A549 (cell line): ENCODE measurements around the gene SLC2A5. TPM values are rescaled to one million over a fixed set of nuclear protein-coding genes. Genes with fewer than 3 reads are reported as not detected.
A peak's percentile ranks its signal among the peaks of the same experiment; 100 is the strongest.

Experiments
- ATAC-seq, 2 experiments: fragments of 200-7000 bp in 1 of 2; fragments of >200 bp in 1 of 2; cut with Nextera tagmentation in 1 of 2; cut with Tn5 transposase in 1 of 2; 3 replicates each; pipeline versions ENCODE4 v1.8.0 to v1.9.1; 2018 to 2020; ENCODE audit warnings: mild to moderate bottlenecking in 1 of 2, moderate library complexity in 1 of 2
- CTCF ChIA-PET: fragments of 300-600 bp; sonication (Branson Sonifier 250); formaldehyde crosslinking; extraction: SDS; loops from one replicate; lab custom pipeline; 2021; ENCODE audit warnings: antibody characterized with exemption, inconsistent platforms; lab: Yijun Ruan, JAX
- POLR2A ChIA-PET: fragments of 350-600 bp; formaldehyde crosslinking; extraction: SDS; loops from one replicate; lab custom pipeline; 2021; ENCODE audit warnings: antibody characterized with exemption, inconsistent platforms; lab: Yijun Ruan, JAX
- DNase-seq, 2 experiments: peaks; one replicate each; pipeline versions ENCODE4 v3.0.0 to v3.0.0-alpha.2; 2011 to 2016; ENCODE audit warnings: low read depth in 1 of 2, low spot score in 1 of 2
- FAIRE-seq: peaks from 2 replicates; lab custom pipeline; 2011; peaks lifted over from hg19 to GRCh38; lab: Jason Lieb, UNC
- H3K27ac ChIP-seq, 2 experiments: fragments of >200 bp; sonication (Bioruptor Twin); formaldehyde crosslinking; 3 replicates each; pipeline ENCODE4 v1.5.1; 2016 to 2017
- H3K4me1 ChIP-seq: fragments of >200 bp; sonication (Bioruptor Twin); formaldehyde crosslinking; 3 replicates; pipeline ENCODE4 v1.6.1; 2016
- H3K4me2 ChIP-seq: fragments of >200 bp; sonication (Bioruptor Twin); formaldehyde crosslinking; 3 replicates; pipeline ENCODE4 v1.6.1; 2016
- H3K4me3 ChIP-seq: fragments of >200 bp; sonication (Bioruptor Twin); formaldehyde crosslinking; 3 replicates; pipeline ENCODE4 v1.5.1; 2016
- H3K9me3 ChIP-seq: fragments of >200 bp; sonication (Bioruptor Twin); formaldehyde crosslinking; 3 replicates; pipeline ENCODE4 v1.6.1; 2016
- EHF ChIP-seq: fragments of 250-450 bp; sonication (Bioruptor Pico); IDR thresholded peaks from 2 replicates; pipeline ENCODE4 v1.5.0; 2020; ENCODE audit warnings: mild to moderate bottlenecking
- EHMT2 ChIP-seq: fragments of 200-600 bp; sonication (generic); IDR thresholded peaks from 2 replicates; pipeline ENCODE4 v1.6.1; 2016; ENCODE audit warnings: antibody characterized with exemption, low read depth, mild to moderate bottlenecking, moderate library complexity
- ESRRA ChIP-seq: fragments of 150-350 bp; IDR thresholded peaks from 2 replicates; pipeline ENCODE4 v1.6.1; 2014; ENCODE audit warnings: mild to moderate bottlenecking, low read length, borderline replicate concordance
- FOSL2 ChIP-seq, 2 experiments: fragments of 450-650 bp in 1 of 2; fragments of >200 bp in 1 of 2; sonication (Bioruptor Twin) in 1 of 2; formaldehyde crosslinking; IDR thresholded peaks; 2 replicates each; pipeline versions ENCODE4 v1.5.0 to v1.6.1; 2016 to 2020; ENCODE audit warnings: mild to moderate bottlenecking in 1 of 2, moderate library complexity in 1 of 2
- GATA3 ChIP-seq: IDR thresholded peaks from 2 replicates; pipeline ENCODE4 v1.6.1; 2012; ENCODE audit warnings: borderline replicate concordance
- HDAC2 ChIP-seq: fragments of 200-600 bp; sonication (generic); IDR thresholded peaks from 2 replicates; pipeline ENCODE4 v1.6.1; 2016
- HEYL ChIP-seq: fragments of 250-450 bp; sonication (Bioruptor Pico); IDR thresholded peaks from 2 replicates; pipeline ENCODE4 v1.8.0; 2021; ENCODE audit warnings: mild to moderate bottlenecking, moderate library complexity
- HOXB13 ChIP-seq: fragments of 250-450 bp; sonication (Bioruptor Pico); IDR thresholded peaks from 2 replicates; pipeline ENCODE4 v1.5.0; 2020; ENCODE audit warnings: low read depth, mild to moderate bottlenecking, moderate library complexity
- JUN ChIP-seq, 2 experiments: fragments of >200 bp; sonication (Bioruptor Twin); formaldehyde crosslinking; IDR thresholded peaks; 2 replicates in 1 of 2; 3 replicates in 1 of 2; pipeline ENCODE4 v1.6.1; 2016 to 2017
- KDM5A ChIP-seq: fragments of 200-600 bp; sonication (generic); IDR thresholded peaks from 2 replicates; pipeline ENCODE4 v1.6.1; 2016; ENCODE audit warnings: antibody characterized with exemption, mild to moderate bottlenecking
- NFE2L2 ChIP-seq: fragments of 150-350 bp; conservative IDR thresholded peaks from 2 replicates; pipeline ENCODE4 v1.6.1; 2014; ENCODE audit warnings: low read length
- PHF8 ChIP-seq: fragments of 200-600 bp; sonication (generic); IDR thresholded peaks from 2 replicates; pipeline ENCODE4 v1.6.1; 2016; ENCODE audit warnings: low read depth, mild to moderate bottlenecking, antibody characterized with exemption, moderate library complexity, borderline replicate concordance
- RAD21 ChIP-seq, 2 experiments: fragments of >200 bp in 1 of 2; sonication (Bioruptor Twin) in 1 of 2; formaldehyde crosslinking in 1 of 2; IDR thresholded peaks in 1 of 2; conservative IDR thresholded peaks in 1 of 2; 2 replicates in 1 of 2; 3 replicates in 1 of 2; pipeline ENCODE4 v1.6.1; 2012 to 2018; ENCODE audit warnings: inconsistent platforms in 1 of 2
- RARB ChIP-seq: fragments of 250-450 bp; sonication (Bioruptor Pico); IDR thresholded peaks from 2 replicates; pipeline ENCODE4 v1.8.0; 2021; ENCODE audit warnings: mild to moderate bottlenecking, moderate library complexity
- RCOR1 ChIP-seq: fragments of 150-350 bp; IDR thresholded peaks from 2 replicates; pipeline ENCODE4 v1.6.1; 2014; ENCODE audit warnings: antibody characterized with exemption, low read length, low read depth
- RNF2 ChIP-seq: fragments of 200-600 bp; sonication (generic); IDR thresholded peaks from 2 replicates; pipeline ENCODE4 v1.6.1; 2016; ENCODE audit warnings: low read depth, mild to moderate bottlenecking, antibody characterized with exemption, moderate library complexity, borderline replicate concordance
- TP53 ChIP-seq: fragments of 250-450 bp; sonication (Bioruptor Pico); IDR thresholded peaks from 2 replicates; pipeline ENCODE4 v1.5.0; 2021; ENCODE audit warnings: mild to moderate bottlenecking, moderate library complexity
- WGBS: methylation state at CpG from one replicate; pipeline ENCODE4 v1.1.6; 2017; ENCODE audit errors: missing lambda C conversion rate; 5-methylcytosine and 5-hydroxymethylcytosine counted together
- polyA plus RNA-seq, 4 experiments: library from polyadenylated mRNA; depleted of rRNA in 3 of 4; stranded (reverse); fragments of >200 nt; fragmentation: RNase III in 1 of 4; extraction: RNeasy Plus Mini Kit Qiagen cat#74134 plus additional on column Dnase treatment in 1 of 4; gene quantifications; 2 replicates in 3 of 4; 3 replicates in 1 of 4; pipeline ENCODE4 v1.2.3, GENCODE V29; 2011 to 2017
- TF ChIP-seq, protein P1 (sequence below): fragments of 250-450 bp; sonication (Bioruptor Pico); IDR thresholded peaks from 2 replicates; pipeline ENCODE4 v1.5.0; 2021; ENCODE audit warnings: mild to moderate bottlenecking, moderate library complexity, borderline replicate concordance

Gene SLC2A5
- polyA plus RNA-seq, 2 of the 4 experiments (the other 2 are of a cell fraction): 0.12 to 0.19 TPM

DNA sequence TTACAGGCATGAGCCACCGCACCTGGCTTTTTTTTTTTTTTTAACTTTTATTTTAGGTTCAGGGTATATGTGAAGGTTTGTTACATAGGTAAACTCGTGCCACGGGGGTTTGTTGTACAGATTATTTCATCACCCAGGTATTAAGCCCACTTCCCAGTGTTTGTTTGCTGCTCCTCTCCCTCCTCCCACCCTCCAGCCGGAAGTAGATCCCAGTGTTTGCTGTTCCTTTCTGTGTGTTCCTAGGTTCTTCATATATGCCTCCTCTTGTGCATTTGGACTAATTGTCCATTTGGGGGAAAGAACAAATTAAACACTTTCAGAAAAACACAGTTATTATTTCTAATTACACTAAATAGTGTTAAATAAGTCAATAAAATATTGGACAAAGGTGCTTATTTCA, 42.1 kb downstream of the SLC2A5 start:
- no peak for DNase-seq
- H3K27ac ChIP-seq: no peak overlapping the region
- 58% methylated on average over 4 of the region's 4 CpGs for WGBS
- CTCF ChIA-PET: no interaction called here
- H3K4me3 ChIP-seq: no peak overlapping the region
- H3K4me1 ChIP-seq: no peaks in the 10 kb centered on the region
- TF ChIP-seq ESRRA: no peak
- TF ChIP-seq EHF (CRISPR knock-in tag): no peak
- TF ChIP-seq EHMT2: no peak
- no peak for TF ChIP-seq PHF8
- no peak for TF ChIP-seq RARB (CRISPR knock-in tag)
- TF ChIP-seq, protein P1, sequence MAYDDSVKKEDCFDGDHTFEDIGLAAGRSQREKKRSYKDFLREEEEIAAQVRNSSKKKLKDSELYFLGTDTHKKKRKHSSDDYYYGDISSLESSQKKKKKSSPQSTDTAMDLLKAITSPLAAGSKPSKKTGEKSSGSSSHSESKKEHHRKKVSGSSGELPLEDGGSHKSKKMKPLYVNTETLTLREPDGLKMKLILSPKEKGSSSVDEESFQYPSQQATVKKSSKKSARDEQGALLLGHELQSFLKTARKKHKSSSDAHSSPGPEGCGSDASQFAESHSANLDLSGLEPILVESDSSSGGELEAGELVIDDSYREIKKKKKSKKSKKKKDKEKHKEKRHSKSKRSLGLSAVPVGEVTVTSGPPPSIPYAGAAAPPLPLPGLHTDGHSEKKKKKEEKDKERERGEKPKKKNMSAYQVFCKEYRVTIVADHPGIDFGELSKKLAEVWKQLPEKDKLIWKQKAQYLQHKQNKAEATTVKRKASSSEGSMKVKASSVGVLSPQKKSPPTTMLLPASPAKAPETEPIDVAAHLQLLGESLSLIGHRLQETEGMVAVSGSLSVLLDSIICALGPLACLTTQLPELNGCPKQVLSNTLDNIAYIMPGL: no peak
- no peak for TF ChIP-seq FOSL2 (IDR thresholded peaks at IDR 0.05)
- TF ChIP-seq FOSL2 (CRISPR knock-in tag; IDR thresholded peaks at IDR 0.05): no peak
- no peak for TF ChIP-seq RAD21 (conservative IDR thresholded peaks at IDR 0.05 in 1 of 2, IDR thresholded peaks at IDR 0.05 in 1 of 2)
- no peak for TF ChIP-seq NFE2L2
- TF ChIP-seq HOXB13 (CRISPR knock-in tag): no peak
- no peak for TF ChIP-seq GATA3
- TF ChIP-seq RCOR1: no peak
- TF ChIP-seq KDM5A: no peak
- no peak for TF ChIP-seq TP53
- POLR2A ChIA-PET: no interaction called here
- no peak for FAIRE-seq
- ATAC-seq: no peak
- peaks cover 8% of the 10 kb centered on the region; the same call in 1 of the 3 replicates for H3K9me3 ChIP-seq
- H3K4me2 ChIP-seq: no peak overlapping the region

DNA sequence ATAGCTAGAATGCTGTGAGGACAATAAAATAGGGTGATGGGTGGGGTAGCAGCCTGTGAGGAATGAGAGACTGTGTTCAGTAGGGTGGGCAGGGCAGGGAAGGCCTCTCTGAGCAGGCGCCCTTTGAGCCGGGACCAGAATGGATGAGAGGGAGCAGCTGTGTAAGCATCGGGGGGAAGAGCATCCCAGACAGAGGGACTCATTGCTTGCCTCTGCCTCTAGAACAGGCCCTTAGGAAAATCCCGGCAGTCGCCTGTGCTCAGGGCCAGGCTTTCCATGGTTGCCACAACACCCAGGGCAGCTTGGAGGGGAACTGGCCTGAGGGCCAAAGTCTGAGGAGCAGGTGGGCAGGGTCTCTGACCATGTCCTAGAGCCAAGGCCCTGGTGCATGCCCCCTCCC, 44.0 kb downstream of the SLC2A5 start:
- ATAC-seq (peak in 1 of 2 experiments; percentile 56; a peak in 2 of 6 replicates), DNase-seq (no peak), FAIRE-seq (no peak)
- ChIA-PET CTCF (interaction anchor here (1.2 kb wide), 2 partner anchors 20 to 37 kb away, joined by 3 read pairs; no protein-coding TSS in a partner anchor), POLR2A (no interaction called here)
- TF ChIP-seq, protein P1: no peak
- no peak for TF ChIP-seq HEYL (CRISPR knock-in tag)
- no peak for TF ChIP-seq RAD21 (conservative IDR thresholded peaks at IDR 0.05 in 1 of 2, IDR thresholded peaks at IDR 0.05 in 1 of 2)
- TF ChIP-seq RNF2: no peak
- Histone ChIP-seq H3K27ac (no peak overlapping the region), H3K9me3 (no peaks in the 10 kb centered on the region), H3K4me1 (no peaks in the 10 kb centered on the region), H3K4me2 (no peak overlapping the region), H3K4me3 (no peak overlapping the region)
- WGBS: 89% methylated on average over 5 of the region's 5 CpGs

DNA sequence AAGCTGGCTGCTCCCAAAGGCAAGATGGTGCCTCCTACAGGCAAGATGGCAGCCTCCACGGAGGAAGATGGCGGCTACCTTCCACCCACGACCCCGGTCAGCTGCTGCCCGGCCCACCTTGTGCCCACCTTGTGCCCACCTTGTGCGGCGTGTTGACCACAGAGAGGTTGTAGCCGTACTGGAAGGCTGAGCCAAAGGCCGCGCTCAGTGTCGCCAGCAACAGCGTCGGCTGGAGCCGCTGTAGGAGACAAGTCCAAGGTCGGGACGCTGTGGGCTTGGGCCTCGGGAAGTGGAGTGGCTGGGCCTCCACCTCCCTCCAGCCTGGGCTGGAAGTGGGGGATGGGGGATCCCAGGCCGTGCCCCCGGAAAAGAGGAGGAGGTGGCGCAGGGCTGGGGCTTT, 44.6 kb downstream of the SLC2A5 start:
- no peak overlapping the region for H3K27ac ChIP-seq
- 90% methylated on average over 9 of the region's 20 CpGs for WGBS
- ATAC-seq: no peak
- H3K4me2 ChIP-seq: no peak overlapping the region
- POLR2A ChIA-PET: no interaction called here
- DNase-seq: no peak
- no peak for FAIRE-seq
- CTCF ChIA-PET: no interaction called here
- TF ChIP-seq HOXB13 (CRISPR knock-in tag) (no peak), JUN (IDR thresholded peaks at IDR 0.05) (no peak), HDAC2 (no peak)
- TF ChIP-seq, protein P1: no peak
- TF ChIP-seq, all 56 proteins: peak for 0
- H3K4me3 ChIP-seq: no peak overlapping the region
- no peaks in the 10 kb centered on the region for H3K9me3 ChIP-seq
- H3K4me1 ChIP-seq: no peaks in the 10 kb centered on the region
